GM19468 (cell line): ENCODE measurements around the gene ZDHHC14.
A peak's percentile ranks its signal among the peaks of the same experiment; 100 is the strongest.

Experiments used
- ATAC-seq: cut with Tn5 transposase; IDR thresholded peaks from one replicate; pipeline ENCODE4 v1.9.1; 2021; ENCODE audit warnings: mild to moderate bottlenecking, moderate library complexity, moderate number of reproducible peaks; ENCODE audit not compliant: unreplicated experiment; ENCODE audit errors: extremely low read depth

ZDHHC14 gene

GRCh38 chr6:157525918-157526425, 145.0 kb downstream of the ZDHHC14 start:
- ATAC-seq = no peak

GRCh38 chr6:157527471-157527907, 146.5 kb downstream of the ZDHHC14 start:
- ATAC-seq = peak; percentile 86

GRCh38 chr6:157528931-157529653, 148.1 kb downstream of the ZDHHC14 start:
- ATAC-seq = no peak

GRCh38 chr6:157529654-157530039, 148.7 kb downstream of the ZDHHC14 start:
- no peak for ATAC-seq

- no peak for ATAC-seq
Measured at GRCh38 chr6:157530126-157530525, 149.1 kb downstream of the ZDHHC14 start.

- ATAC-seq = no peak
Measured at GRCh38 chr6:157530724-157531168, 149.8 kb downstream of the ZDHHC14 start.

- no peak for ATAC-seq
Measured at GRCh38 chr6:157531169-157531985, 150.4 kb downstream of the ZDHHC14 start.

- ATAC-seq = no peak
Measured at GRCh38 chr6:157531986-157532365, 151.0 kb downstream of the ZDHHC14 start.

- ATAC-seq = no peak
Measured at GRCh38 chr6:157533048-157533871, 152.3 kb downstream of the ZDHHC14 start.

GRCh38 chr6:157534134-157534871, 153.3 kb downstream of the ZDHHC14 start:
- no peak for ATAC-seq

GRCh38 chr6:157534977-157535339, 154.0 kb downstream of the ZDHHC14 start:
- ATAC-seq = no peak

GRCh38 chr6:157535340-157536222, 154.6 kb downstream of the ZDHHC14 start:
- ATAC-seq = peak; percentile 63

- no peak for ATAC-seq
Measured at GRCh38 chr6:157536223-157536545, 155.2 kb downstream of the ZDHHC14 start.

GRCh38 chr6:157537556-157537955, 156.6 kb downstream of the ZDHHC14 start:
- ATAC-seq = no peak

- no peak for ATAC-seq
Measured at GRCh38 chr6:157538168-157538567, 157.2 kb downstream of the ZDHHC14 start.

- ATAC-seq = no peak
Measured at GRCh38 chr6:157538698-157539097, 157.7 kb downstream of the ZDHHC14 start.

GRCh38 chr6:157539421-157539822, 158.4 kb downstream of the ZDHHC14 start:
- no peak for ATAC-seq

GRCh38 chr6:157539900-157540752, 159.1 kb downstream of the ZDHHC14 start:
- no peak for ATAC-seq
